ENCODE results near the gene EHD4. TPM values are rescaled to one million over a fixed set of nuclear protein-coding genes. Genes with fewer than 3 reads are reported as not detected.

The EHD4 gene
- total and polyA plus RNA-seq, 2 donors (not counting 1 experiment from before 2014, with no cell fraction given), result 19.3 to 22.0 TPM

DNA sequence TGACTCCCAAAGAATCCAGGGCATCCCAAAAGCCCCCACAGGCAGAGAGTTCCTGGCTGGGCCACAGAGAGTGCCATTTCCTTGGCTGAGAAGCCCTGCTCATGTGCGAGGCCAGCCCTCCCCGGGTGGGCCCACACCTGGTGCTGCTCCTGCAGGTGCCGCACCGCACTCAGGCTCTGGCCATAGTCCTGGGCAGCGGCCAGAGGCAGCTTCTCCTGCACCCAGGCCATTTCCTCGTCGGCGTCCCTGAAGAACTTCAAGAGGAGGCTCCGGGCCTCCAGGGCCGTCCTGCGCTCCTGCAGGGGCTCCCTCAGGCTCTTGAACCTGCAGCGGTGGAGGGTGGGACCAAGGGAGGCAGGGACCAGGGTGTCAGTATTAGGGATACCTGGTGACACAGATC lies 115.6 kb downstream of the EHD4 start:
- H2AFZ ChIP-seq (ENCODE audit: low read length), result no peak overlapping the region

DNA sequence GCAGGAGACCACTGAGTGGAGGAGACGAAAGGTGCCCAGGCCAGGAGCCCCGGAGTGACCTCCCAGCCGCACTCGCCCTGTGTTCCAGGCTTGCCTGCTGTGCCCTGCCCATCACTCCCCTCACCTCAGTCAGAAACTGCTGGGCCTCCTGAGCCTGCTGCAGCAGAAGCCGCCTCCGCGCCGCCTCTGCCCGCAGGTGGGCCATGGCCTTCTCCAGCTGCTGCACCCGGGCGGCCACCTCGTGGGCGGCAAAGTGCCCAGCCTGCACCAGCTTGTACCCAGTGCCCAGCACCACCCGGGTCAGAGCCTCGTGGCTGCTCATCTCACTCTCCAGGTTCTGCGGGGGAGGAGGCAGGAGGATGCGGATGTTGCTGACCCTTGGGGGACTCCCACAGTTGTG lies 116.1 kb downstream of the EHD4 start:
- H3K4me2 ChIP-seq (ENCODE audit: extremely low read depth, insufficient read depth, low read length), result no peak overlapping the region
- no peak overlapping the region for H3K27ac ChIP-seq (ENCODE audit: insufficient read depth, low read length)
- no peaks in the 10 kb centered on the region for H4K20me1 ChIP-seq (ENCODE audit: control insufficient read depth, extremely low read depth, insufficient read depth, low read length)
- H3K4me1 ChIP-seq (ENCODE audit: control insufficient read depth, extremely low read depth, insufficient read depth, low read length), result no peaks in the 10 kb centered on the region
- no peaks in the 10 kb centered on the region for H3K27me3 ChIP-seq (ENCODE audit: control insufficient read depth, insufficient read depth, low read length)
- H3K9me3 ChIP-seq (ENCODE audit: control insufficient read depth, insufficient read depth, low read depth, low read length), result no peaks in the 10 kb centered on the region
- no peak overlapping the region for H3K4me3 ChIP-seq (replicated peaks in 1 of 4; ENCODE audit: control extremely low read depth in 1 of 4, insufficient read depth in 1 of 4, low read depth in 3 of 4, low read length in 4 of 4)
- H2AFZ ChIP-seq (ENCODE audit: low read length), result no peak overlapping the region
- no peak overlapping the region for H3K9ac ChIP-seq (ENCODE audit: insufficient read depth, low read length)
- no peaks in the 10 kb centered on the region for H3K36me3 ChIP-seq (ENCODE audit: control insufficient read depth, insufficient read depth, low read length)
- H3K79me2 ChIP-seq (ENCODE audit: control insufficient read depth, insufficient read depth, low read length), result no peaks in the 10 kb centered on the region
- TF ChIP-seq EZH2 (IDR thresholded peaks at IDR 0.05; ENCODE audit: low read length, missing control alignments), result no peak
- TF ChIP-seq, protein P1, sequence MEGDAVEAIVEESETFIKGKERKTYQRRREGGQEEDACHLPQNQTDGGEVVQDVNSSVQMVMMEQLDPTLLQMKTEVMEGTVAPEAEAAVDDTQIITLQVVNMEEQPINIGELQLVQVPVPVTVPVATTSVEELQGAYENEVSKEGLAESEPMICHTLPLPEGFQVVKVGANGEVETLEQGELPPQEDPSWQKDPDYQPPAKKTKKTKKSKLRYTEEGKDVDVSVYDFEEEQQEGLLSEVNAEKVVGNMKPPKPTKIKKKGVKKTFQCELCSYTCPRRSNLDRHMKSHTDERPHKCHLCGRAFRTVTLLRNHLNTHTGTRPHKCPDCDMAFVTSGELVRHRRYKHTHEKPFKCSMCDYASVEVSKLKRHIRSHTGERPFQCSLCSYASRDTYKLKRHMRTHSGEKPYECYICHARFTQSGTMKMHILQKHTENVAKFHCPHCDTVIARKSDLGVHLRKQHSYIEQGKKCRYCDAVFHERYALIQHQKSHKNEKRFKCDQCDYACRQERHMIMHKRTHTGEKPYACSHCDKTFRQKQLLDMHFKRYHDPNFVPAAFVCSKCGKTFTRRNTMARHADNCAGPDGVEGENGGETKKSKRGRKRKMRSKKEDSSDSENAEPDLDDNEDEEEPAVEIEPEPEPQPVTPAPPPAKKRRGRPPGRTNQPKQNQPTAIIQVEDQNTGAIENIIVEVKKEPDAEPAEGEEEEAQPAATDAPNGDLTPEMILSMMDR (conservative IDR thresholded peaks at IDR 0.05 in 1 of 2, IDR thresholded peaks at IDR 0.05 in 1 of 2; ENCODE audit: low read depth in 1 of 2, low read length in 2 of 2), result no peak
- DNase-seq (ENCODE audit: low read depth in 2 of 2), result no peak

More for the DNA sequence above, 115.6 kb downstream of the EHD4 start:
- no peaks in the 10 kb centered on the region for H3K27me3 ChIP-seq (ENCODE audit: control insufficient read depth, insufficient read depth, low read length)
- no peak for DNase-seq (ENCODE audit: low read depth in 2 of 2)
- H3K9me3 ChIP-seq (ENCODE audit: control insufficient read depth, insufficient read depth, low read depth, low read length), result no peaks in the 10 kb centered on the region
- no peak overlapping the region for H3K4me3 ChIP-seq (replicated peaks in 1 of 4; ENCODE audit: control extremely low read depth in 1 of 4, insufficient read depth in 1 of 4, low read depth in 3 of 4, low read length in 4 of 4)
- TF ChIP-seq, protein P1 (conservative IDR thresholded peaks at IDR 0.05 in 1 of 2, IDR thresholded peaks at IDR 0.05 in 1 of 2; ENCODE audit: low read depth in 1 of 2, low read length in 2 of 2), result no peak
- TF ChIP-seq EZH2 (IDR thresholded peaks at IDR 0.05; ENCODE audit: low read length, missing control alignments), result no peak
- H4K20me1 ChIP-seq (ENCODE audit: control insufficient read depth, extremely low read depth, insufficient read depth, low read length), result no peaks in the 10 kb centered on the region
- no peaks in the 10 kb centered on the region for H3K79me2 ChIP-seq (ENCODE audit: control insufficient read depth, insufficient read depth, low read length)
- no peaks in the 10 kb centered on the region for H3K4me1 ChIP-seq (ENCODE audit: control insufficient read depth, extremely low read depth, insufficient read depth, low read length)
- no peak overlapping the region for H3K9ac ChIP-seq (ENCODE audit: insufficient read depth, low read length)
- H3K27ac ChIP-seq (ENCODE audit: insufficient read depth, low read length), result no peak overlapping the region
- H3K36me3 ChIP-seq (ENCODE audit: control insufficient read depth, insufficient read depth, low read length), result no peaks in the 10 kb centered on the region
- H3K4me2 ChIP-seq (ENCODE audit: extremely low read depth, insufficient read depth, low read length), result no peak overlapping the region

DNA sequence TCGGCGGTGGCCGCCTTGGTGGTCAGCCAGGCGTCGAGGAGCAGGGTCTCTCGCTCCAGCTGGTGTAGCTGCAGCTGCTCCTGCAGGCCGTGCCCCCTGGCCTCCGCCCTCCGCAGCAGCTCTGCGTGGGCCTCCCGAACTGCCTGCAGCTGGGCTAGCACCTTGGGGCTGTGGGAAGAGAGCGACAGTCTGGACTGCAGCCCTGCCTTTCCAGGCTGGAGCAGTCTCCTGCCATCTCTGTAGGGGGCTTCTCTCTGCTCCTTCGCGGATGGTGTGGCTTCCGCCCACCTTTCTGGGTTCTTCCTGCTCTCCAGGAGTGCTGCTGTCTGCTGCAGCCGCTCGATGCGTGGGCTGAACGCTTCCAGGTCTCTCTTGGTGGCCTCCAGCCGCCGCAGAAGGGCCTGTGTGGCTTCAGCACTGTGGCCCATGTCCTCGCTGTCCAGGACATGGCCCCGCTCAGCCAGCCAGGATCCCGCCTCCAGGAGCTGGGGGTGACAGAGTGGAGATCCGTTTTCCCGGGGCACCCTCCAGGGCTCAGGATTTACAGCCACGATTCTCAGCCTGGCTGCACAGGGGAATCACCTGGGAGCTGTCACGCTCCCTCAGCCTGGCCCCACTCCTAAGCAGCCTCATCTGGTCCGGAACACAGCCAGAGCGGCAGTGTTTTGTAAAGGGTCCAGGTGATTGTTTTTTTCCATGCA lies 116.9 kb downstream of the EHD4 start:
- no peak for DNase-seq (ENCODE audit: low read depth in 2 of 2)
- Histone ChIP-seq H3K36me3 (ENCODE audit: control insufficient read depth, insufficient read depth, low read length) (no peaks in the 10 kb centered on the region), H3K9ac (ENCODE audit: insufficient read depth, low read length) (no peak overlapping the region), H3K9me3 (ENCODE audit: control insufficient read depth, insufficient read depth, low read depth, low read length) (no peaks in the 10 kb centered on the region), H3K27ac (ENCODE audit: insufficient read depth, low read length) (no peak overlapping the region), H3K27me3 (ENCODE audit: control insufficient read depth, insufficient read depth, low read length) (no peaks in the 10 kb centered on the region), H3K4me3 (replicated peaks in 1 of 4; ENCODE audit: control extremely low read depth in 1 of 4, insufficient read depth in 1 of 4, low read depth in 3 of 4, low read length in 4 of 4) (no peak overlapping the region), H4K20me1 (ENCODE audit: control insufficient read depth, extremely low read depth, insufficient read depth, low read length) (no peaks in the 10 kb centered on the region), H3K79me2 (ENCODE audit: control insufficient read depth, insufficient read depth, low read length) (no peaks in the 10 kb centered on the region), H3K4me1 (ENCODE audit: control insufficient read depth, extremely low read depth, insufficient read depth, low read length) (no peaks in the 10 kb centered on the region), H2AFZ (ENCODE audit: low read length) (no peak overlapping the region), H3K4me2 (ENCODE audit: extremely low read depth, insufficient read depth, low read length) (no peak overlapping the region)
- TF ChIP-seq, protein P1 (conservative IDR thresholded peaks at IDR 0.05 in 1 of 2, IDR thresholded peaks at IDR 0.05 in 1 of 2; ENCODE audit: low read depth in 1 of 2, low read length in 2 of 2), result no peak
- TF ChIP-seq EZH2 (IDR thresholded peaks at IDR 0.05; ENCODE audit: low read length, missing control alignments), result no peak

All from fibroblast of lung (primary cell).